Activated T-cell treated with anti-CD3 and anti-CD28 coated beads for 1 hour (primary cell): Measurements from ENCODE around the gene TAF15.

Source experiments
- DNase-seq: peaks from one replicate; pipeline ENCODE4 v3.0.0-alpha.2; 2020; ENCODE audit warnings: low read depth

TAF15 gene

DNA sequence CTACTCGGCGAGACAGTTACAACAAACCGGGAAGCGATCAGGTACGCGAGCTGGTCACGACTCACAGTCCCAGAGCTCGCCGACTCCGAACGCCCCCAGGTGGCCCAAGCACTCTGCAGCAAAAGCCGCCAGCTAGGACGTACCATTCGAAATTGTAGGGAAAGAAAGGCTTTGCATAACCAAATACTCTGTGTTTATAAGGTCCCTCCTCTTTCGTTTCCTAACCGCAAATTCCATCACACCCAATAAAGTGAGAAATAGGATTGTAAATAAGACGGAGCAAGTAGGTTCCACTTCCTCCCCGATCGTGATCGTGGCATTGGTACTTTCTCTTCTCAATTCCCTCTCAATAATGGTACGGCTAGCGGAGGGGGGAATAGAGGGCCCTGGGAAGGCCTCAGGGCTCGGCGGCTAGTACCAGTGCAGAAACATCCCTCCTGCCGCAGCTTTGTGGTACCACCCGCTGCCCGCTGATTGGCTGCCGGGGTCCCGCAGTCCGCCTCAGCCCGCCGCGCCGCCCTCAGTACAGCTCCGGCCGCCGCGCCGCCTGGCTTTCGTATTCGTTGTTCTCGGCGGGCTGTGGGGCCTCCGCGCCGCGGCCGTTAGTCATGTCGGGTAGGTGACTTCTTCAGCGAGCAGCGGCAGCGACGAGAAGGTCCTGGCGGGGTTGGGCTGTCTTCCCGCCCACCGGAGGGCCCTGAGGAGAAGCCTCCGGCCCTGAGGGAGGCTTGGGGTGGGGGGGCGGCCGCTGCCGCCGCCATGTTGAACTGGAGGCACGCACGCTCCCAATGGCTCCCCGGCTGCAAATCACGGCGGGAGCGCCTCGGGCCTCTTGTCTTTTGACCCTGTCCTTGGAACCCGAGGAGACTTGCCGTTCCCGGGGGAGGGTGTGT, at the start of gene TAF15:
TSS of gene TAF15 (plus strand) at position 523 of the 893 bp plus-strand sequence. CDS start at position 609, 86 bp downstream.
- peak; percentile 87 for DNase-seq

GRCh38 chr17:35760587-35760986, 48.7 kb upstream of the TAF15 start, which contains the start of gene C17orf50:
Gene C17orf50 (plus strand): TSS chr17:35760887. CDS start chr17:35760942, 55 bp downstream.
- no peak for DNase-seq

GRCh38 chr17:35761601-35762000, 47.7 kb upstream of the TAF15 start:
- DNase-seq = no peak

GRCh38 chr17:35763767-35764122, 45.5 kb upstream of the TAF15 start:
- DNase-seq = no peak

DNA sequence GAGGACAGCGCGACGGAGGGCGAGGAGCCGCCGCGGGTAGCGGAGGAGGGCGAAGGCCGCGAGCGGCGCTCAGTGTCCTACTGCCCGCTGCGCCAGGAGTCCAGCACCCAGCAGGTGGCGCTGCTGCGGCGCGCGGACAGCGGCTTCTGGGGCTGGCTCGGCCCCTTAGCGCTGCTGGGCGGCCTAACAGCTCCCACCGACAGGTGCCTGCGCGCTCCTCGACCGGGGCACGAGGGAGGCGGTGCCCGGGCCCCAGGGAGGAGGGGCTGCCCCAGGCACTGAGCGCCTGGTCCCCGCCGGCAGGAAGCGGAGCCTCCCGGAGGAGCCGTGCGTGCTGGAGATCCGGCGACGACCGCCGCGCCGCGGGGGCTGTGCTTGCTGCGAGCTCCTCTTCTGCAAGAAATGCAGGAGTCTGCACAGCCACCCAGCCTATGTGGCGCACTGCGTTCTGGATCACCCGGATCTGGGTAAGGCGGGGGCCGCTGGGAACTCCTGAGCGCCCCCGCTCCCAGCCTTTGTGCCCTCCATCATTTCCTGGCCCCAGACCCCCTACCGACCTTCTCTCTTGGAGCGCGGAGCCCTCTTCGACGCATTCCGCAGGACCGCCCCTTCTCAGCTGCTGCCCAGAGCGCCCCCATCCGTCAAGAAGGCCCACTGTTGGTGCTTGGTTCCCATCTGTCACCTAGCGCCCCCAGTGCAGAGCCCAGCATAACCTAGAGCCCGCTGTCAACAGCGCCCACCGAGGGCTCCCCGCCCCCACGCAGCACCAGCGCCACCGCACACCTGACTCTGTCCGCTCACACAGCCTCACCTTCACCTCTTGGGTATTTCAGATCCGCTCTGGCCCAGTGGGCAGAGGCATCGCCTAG, 44.9 kb upstream of the TAF15 start:
- DNase-seq = peak; percentile 78

GRCh38 chr17:35765086-35765710, 44.1 kb upstream of the TAF15 start:
- DNase-seq = no peak

DNA sequence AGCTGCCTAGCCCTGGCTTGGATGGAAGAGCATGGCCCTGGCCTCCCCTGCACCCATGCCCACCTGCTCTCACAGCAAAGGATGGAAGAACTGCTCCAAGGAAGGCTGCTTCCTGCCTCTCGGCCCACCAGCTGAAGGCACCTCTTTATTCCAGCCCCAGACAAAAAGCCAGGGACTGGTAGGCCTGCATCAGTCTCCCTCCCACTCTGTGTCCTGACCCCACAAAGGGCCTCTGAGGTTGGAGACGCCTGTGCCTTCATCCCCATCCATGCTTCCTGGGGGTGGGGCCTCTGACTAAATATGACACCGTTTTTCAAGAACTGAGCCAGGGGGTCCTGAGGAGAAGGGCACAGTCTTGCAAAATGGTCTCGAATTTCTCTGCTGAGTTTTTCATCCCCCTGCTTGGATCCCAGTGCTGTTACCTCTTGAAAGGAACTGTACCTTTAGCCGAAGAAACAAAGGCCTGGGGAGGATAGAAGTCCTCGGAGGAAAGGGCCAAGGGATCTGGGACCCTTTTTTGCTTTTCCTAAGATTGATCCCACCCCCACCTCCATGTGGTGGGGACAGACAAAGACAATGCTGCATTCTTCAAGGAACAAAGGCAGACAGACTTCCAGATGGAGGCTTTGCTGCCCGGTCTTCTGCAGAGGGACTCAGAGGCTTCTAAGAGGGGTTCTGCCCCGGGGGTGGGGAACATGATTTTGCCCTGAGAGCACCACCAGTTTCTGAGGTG, 43.4 kb upstream of the TAF15 start:
- DNase-seq = no peak

- no peak for DNase-seq
These were observed 42.8 kb upstream of the TAF15 start for GRCh38 chr17:35766489-35766877.

- no peak for DNase-seq
These were observed 42.3 kb upstream of the TAF15 start for GRCh38 chr17:35766903-35767510.

DNA sequence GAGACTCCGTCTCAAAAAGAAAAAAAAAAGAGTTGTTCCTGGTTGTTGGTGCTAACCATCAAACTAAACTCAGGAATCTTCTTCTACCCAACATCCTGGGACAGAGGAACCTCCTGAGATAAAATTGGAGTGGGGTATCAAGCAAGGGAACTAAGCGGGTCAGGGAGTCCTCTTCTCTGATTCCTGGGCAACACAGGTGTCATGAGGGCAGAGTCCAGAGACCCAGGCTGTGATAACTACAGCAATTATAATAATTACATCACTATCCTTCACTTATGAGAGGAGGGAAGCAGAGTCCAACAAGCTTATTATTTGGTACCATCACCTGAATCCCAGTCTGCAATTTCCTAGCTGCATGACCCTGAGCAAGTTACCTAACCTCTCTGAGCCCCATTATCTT, 40.5 kb upstream of the TAF15 start:
- no peak for DNase-seq

DNA sequence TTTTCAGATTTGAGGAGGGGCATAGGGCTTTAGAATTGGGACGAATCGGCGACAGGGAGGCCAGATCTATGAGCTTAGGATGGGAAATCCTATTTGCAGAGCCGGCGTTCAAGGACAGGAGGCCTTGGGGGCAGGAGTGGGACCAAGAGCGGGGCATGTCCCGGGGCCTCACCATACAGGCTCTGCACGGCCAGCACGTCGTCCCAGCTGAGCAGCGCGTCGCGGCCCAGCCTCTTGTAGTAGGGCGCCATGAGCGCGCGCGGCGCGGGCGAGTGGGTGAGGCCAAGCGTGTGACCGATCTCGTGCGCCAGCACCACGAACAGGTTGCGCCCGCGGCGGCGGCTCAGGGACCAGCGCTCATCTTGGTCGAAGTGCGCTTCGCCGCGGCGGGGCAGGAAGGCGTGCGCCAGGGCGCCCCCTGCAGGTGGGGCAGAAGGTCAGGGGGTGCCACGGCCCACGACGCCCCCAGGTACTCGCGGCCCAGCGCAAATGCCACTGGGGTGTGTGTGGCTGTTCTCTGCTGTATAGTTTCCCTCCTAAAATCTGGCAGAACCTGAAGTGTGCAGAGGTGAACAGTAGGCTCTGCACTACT, 39.3 kb upstream of the TAF15 start:
- DNase-seq = no peak

- no peak for DNase-seq
These were observed 36.2 kb upstream of the TAF15 start for GRCh38 chr17:35773129-35773528.

- no peak for DNase-seq
These were observed 35.4 kb upstream of the TAF15 start for GRCh38 chr17:35773679-35774425.

- DNase-seq = no peak
These were observed 34.8 kb upstream of the TAF15 start for GRCh38 chr17:35774499-35774898.

GRCh38 chr17:35775039-35775438, 34.2 kb upstream of the TAF15 start:
- no peak for DNase-seq

GRCh38 chr17:35775583-35775982, 33.7 kb upstream of the TAF15 start:
- DNase-seq = no peak

GRCh38 chr17:35778641-35779196, 30.6 kb upstream of the TAF15 start:
- no peak for DNase-seq

DNA sequence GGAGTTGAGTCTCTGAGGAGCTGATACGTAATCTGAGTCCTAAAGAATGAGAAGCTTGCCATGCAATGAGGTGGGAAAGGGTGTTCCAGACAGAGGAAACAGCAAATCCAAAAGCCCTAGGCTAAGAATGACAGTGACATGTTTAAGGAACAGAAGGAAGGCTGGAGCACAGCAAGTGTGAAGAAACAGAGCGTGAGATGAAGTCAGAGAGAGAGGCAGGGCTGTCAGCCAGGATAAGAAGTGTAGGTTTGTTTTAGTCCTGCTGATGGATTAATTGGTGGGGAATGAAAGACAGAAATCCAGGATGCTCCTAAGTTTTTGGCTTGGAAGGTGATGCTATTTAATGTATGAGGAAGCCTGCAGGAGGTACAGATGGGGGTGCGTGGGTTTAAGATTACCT, 28.3 kb upstream of the TAF15 start:
- no peak for DNase-seq

- DNase-seq = no peak
These were observed 24.4 kb upstream of the TAF15 start for GRCh38 chr17:35784895-35785294.

- DNase-seq = no peak
These were observed 22.3 kb upstream of the TAF15 start for GRCh38 chr17:35786941-35787432.
